GM18951 (cell line): ENCODE data around the gene GHRHR.

Source experiments
- POLR2A ChIP-seq: IDR thresholded peaks from 4 replicates; pipeline ENCODE4 v1.6.1; 2011; ENCODE audit warnings: mild to moderate bottlenecking; ENCODE audit not compliant: insufficient read length, insufficient read depth; ENCODE audit errors: extremely low read depth
- in situ Hi-C: fragments of 300-500 bp; cut with MboI; formaldehyde crosslinking; loops from one replicate; pipeline ENCODE4 v1.12.0; 2022; ENCODE audit warnings: low sequenced_read_pairs, mixed read lengths, inconsistent platforms; ENCODE audit not compliant: unreplicated experiment

Gene GHRHR

GRCh38 chr7:30965372-30965771 is 1.6 kb downstream of the GHRHR start:
- in situ Hi-C loops: no loop called here
- no peak for TF ChIP-seq POLR2A

- no peak for TF ChIP-seq POLR2A
- in situ Hi-C loops: no loop called here
These were observed 2.1 kb downstream of the GHRHR start for GRCh38 chr7:30965883-30966282.

GRCh38 chr7:30968294-30968693 is 4.5 kb downstream of the GHRHR start:
- in situ Hi-C loops: no loop called here
- TF ChIP-seq POLR2A: no peak

- in situ Hi-C loops: no loop called here
- TF ChIP-seq POLR2A: no peak
These were observed 5.2 kb downstream of the GHRHR start for GRCh38 chr7:30968747-30969603.

GRCh38 chr7:30969604-30969970 is 5.8 kb downstream of the GHRHR start:
- no peak for TF ChIP-seq POLR2A
- in situ Hi-C loops: no loop called here

- in situ Hi-C loops: no loop called here
- TF ChIP-seq POLR2A: no peak
These were observed 6.3 kb downstream of the GHRHR start for GRCh38 chr7:30970074-30970473.

GRCh38 chr7:30970594-30971094 is 6.9 kb downstream of the GHRHR start:
- in situ Hi-C loops: no loop called here
- TF ChIP-seq POLR2A: no peak

GRCh38 chr7:30971440-30971839 is 7.7 kb downstream of the GHRHR start:
- TF ChIP-seq POLR2A: no peak
- in situ Hi-C loops: no loop called here

GRCh38 chr7:30971840-30972563 is 8.2 kb downstream of the GHRHR start:
- no peak for TF ChIP-seq POLR2A
- in situ Hi-C loops: no loop called here

GRCh38 chr7:30973292-30973691 is 9.5 kb downstream of the GHRHR start:
- in situ Hi-C loops: no loop called here
- no peak for TF ChIP-seq POLR2A

- TF ChIP-seq POLR2A: no peak
- in situ Hi-C loops: no loop called here
These were observed 10.2 kb downstream of the GHRHR start for GRCh38 chr7:30973791-30974604.

- in situ Hi-C loops: no loop called here
- TF ChIP-seq POLR2A: no peak
These were observed 11.0 kb downstream of the GHRHR start for GRCh38 chr7:30974605-30975255.

- TF ChIP-seq POLR2A: no peak
- in situ Hi-C loops: no loop called here
These were observed 11.6 kb downstream of the GHRHR start for GRCh38 chr7:30975256-30975899.

- no peak for TF ChIP-seq POLR2A
- in situ Hi-C loops: no loop called here
These were observed 12.6 kb downstream of the GHRHR start for GRCh38 chr7:30976381-30976780.
